ENCODE data around the gene PHYH.

DNA sequence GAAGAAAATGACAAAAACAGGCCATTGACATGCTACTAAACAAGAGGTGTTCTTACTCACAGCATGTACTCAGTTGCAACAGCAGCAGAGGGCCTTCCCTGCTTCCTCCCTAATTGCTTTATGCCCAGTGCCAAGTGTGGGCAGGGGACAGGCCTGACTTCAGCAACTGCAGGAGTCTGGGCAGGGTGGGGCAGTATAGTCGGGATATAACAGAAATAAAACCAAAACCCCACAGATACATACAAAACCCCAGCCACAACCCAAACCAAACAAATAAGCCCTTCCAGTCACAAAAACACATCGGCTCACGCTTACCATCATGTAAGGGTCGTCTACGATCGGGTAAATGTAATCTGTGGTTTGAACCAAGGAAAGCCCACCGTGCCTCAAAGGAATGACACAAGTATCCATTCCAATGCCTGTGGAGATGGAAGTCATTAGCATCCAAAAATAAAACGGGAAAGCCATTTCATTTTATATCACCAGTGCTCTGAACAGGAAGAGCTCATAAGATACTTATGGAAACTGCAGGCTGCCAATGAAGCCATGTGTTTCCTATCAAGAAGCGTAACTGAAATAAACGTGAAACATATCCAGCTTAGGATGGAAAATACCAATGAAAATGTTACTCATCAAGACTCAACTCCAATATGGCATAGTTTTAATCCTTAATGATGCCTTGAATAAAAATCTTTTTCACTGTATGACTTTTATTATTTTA is 38.7 kb upstream of the PHYH start:
- TF ChIP-seq EZH2 (IDR thresholded peaks at IDR 0.05; ENCODE audit: low read length, missing control alignments) (no peak), CTCF (conservative IDR thresholded peaks at IDR 0.05 in 1 of 2, IDR thresholded peaks at IDR 0.05 in 1 of 2; ENCODE audit: low read depth in 1 of 2, low read length in 2 of 2) (no peak)
